Testis (tissue), 3 donors: ENCODE measurements around the gene TMEM181. TPM values are rescaled to one million over a fixed set of nuclear protein-coding genes. Genes with fewer than 3 reads are reported as not detected.

Experiments used
- DNase-seq: peaks from one replicate; pipeline ENCODE4 v3.0.0-alpha.2; 2019
- H3K27ac ChIP-seq, 2 donors: fragments of 200-600 bp; sonication (generic); one replicate each; pipeline ENCODE4 v1.5.1; 2019
- H3K27me3 ChIP-seq: fragments of 200-600 bp; sonication (generic); one replicate; pipeline ENCODE4 v1.5.1; 2019
- H3K36me3 ChIP-seq: fragments of 200-600 bp; sonication (generic); one replicate; pipeline ENCODE4 v1.5.1; 2017; ENCODE audit warnings: low read depth; ENCODE audit errors: missing control alignments
- H3K4me1 ChIP-seq: fragments of 200-600 bp; sonication (generic); one replicate; pipeline ENCODE4 v1.5.1; 2019
- H3K4me3 ChIP-seq, 2 donors: fragments of 200-600 bp; sonication (generic); one replicate each; pipeline ENCODE4 v1.5.1; 2017 to 2019
- H3K9me3 ChIP-seq: fragments of 200-600 bp; sonication (generic); one replicate; pipeline ENCODE4 v1.5.1; 2017
- POLR2A ChIP-seq: fragments of 450-650 bp; IDR thresholded peaks from one replicate; pipeline ENCODE4 v1.6.1; 2017; ENCODE audit warnings: antibody characterized with exemption, mild to moderate bottlenecking, moderate library complexity
- WGBS, 2 donors: methylation state at CpG; one replicate each; pipeline ENCODE4 v1.1.5; 2018; 5-methylcytosine and 5-hydroxymethylcytosine counted together
- intact Hi-C: fragments of 100-400 bp; cut with DNase I; formaldehyde crosslinking; loops from one replicate; pipeline ENCODE4 v1.15.1; 2023; ENCODE audit warnings: low total_unique reads
- polyA plus RNA-seq: library from polyadenylated mRNA; stranded (reverse); fragments of 350-450 nt; fragmentation: Illumina TruSeq; extraction: RNeasy Lipid Tissue Mini Kit (QIAGEN cat#74804); gene quantifications from one replicate; pipeline ENCODE4 v1.2.3, GENCODE V29; 2014; ENCODE audit warnings: low read depth, low replicate concordance; ENCODE audit not compliant: insufficient read depth
- total RNA-seq, 2 donors: library from RNA; depleted of rRNA; stranded (reverse); fragments of >200 nt; gene quantifications; one replicate each; pipeline ENCODE4 v1.2.3, GENCODE V29; 2016
- TF ChIP-seq, protein P1 (sequence below), 3 experiments: fragments of 450-650 bp in 2 of 3; fragments of 200-600 bp in 1 of 3; sonication (generic) in 1 of 3; IDR thresholded peaks; one replicate each; pipeline ENCODE4 v1.5.1; 2016 to 2019; ENCODE audit warnings: antibody characterized with exemption in 3 of 3, mild to moderate bottlenecking in 2 of 3, moderate library complexity in 1 of 3

Gene TMEM181
- total and polyA plus RNA-seq, 3 donors from 2014 or later = 41.4 to 81.0 (median 74.6) TPM

DNA sequence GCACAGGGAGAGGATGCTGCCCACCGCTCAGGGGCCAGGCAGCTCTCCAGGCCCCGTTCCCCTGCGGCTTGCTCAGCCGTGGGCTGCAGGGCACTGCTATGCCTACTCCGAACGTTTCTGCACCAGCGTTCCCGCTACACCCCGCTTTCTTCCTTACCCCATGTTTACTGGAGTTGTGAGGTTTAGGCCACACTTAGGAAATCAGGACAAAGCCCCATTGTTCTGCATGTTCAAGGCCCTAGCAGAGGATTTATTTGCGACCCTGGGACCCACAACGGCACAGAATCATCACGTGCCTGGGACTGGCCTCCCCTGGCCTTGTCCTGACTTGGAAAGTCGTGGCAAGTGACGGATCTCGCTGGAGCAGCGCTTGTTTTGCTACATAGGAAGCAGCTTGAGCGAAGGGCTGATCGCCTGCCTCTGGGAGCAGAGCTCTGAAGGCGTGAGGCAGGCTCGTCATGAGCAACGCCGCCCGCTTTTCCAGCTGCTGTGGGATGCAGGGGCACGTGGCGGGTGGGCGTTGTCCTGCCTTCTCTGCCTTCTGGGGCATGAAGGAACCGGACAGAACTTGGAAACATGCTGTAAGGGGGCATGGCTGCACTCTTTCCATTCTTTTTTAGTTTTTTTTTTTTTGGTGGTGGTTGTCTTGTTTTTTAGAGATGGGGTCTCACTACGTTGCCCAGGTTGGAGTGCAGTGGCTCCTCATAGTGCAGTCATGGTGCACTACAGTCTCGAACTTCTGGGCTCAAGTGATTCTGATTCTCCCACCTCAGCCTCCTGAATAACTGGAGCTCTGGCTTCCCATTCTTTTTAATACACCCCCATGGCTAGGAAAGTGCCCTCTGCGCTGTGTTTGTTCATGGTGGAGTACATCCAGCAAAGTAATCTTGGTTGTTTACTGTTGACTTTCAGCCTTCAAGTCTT, 14.6 kb upstream of the TMEM181 start:
- Histone ChIP-seq H3K36me3 (no peaks in the 10 kb centered on the region), H3K4me1 (peaks cover 3% of the 10 kb centered on the region), H3K27me3 (no peaks in the 10 kb centered on the region), H3K27ac (peak overlapping the region; percentile 31 to 69), H3K9me3 (no peaks in the 10 kb centered on the region), H3K4me3 (no peak overlapping the region)
- peak; percentile 74 for DNase-seq
- no peak for TF ChIP-seq POLR2A
- TF ChIP-seq, protein P1, sequence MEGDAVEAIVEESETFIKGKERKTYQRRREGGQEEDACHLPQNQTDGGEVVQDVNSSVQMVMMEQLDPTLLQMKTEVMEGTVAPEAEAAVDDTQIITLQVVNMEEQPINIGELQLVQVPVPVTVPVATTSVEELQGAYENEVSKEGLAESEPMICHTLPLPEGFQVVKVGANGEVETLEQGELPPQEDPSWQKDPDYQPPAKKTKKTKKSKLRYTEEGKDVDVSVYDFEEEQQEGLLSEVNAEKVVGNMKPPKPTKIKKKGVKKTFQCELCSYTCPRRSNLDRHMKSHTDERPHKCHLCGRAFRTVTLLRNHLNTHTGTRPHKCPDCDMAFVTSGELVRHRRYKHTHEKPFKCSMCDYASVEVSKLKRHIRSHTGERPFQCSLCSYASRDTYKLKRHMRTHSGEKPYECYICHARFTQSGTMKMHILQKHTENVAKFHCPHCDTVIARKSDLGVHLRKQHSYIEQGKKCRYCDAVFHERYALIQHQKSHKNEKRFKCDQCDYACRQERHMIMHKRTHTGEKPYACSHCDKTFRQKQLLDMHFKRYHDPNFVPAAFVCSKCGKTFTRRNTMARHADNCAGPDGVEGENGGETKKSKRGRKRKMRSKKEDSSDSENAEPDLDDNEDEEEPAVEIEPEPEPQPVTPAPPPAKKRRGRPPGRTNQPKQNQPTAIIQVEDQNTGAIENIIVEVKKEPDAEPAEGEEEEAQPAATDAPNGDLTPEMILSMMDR (IDR thresholded peaks at IDR 0.05) = no peak
- intact Hi-C loops = no loop called here
- WGBS, 2 donors = 71 to 75% methylated on average over 29 to 30 of the region's 30 CpGs

- H3K4me3 ChIP-seq = no peak overlapping the region
- peak overlapping the region in 1 of 2 donors; percentile 69 for H3K27ac ChIP-seq
- 77% methylated on average over 9 of the region's 9 CpGs for WGBS, 2 donors
- no peaks in the 10 kb centered on the region for H3K9me3 ChIP-seq
- no peaks in the 10 kb centered on the region for H3K36me3 ChIP-seq
- peak; percentile 15 for DNase-seq
- no peaks in the 10 kb centered on the region for H3K27me3 ChIP-seq
- no peak for TF ChIP-seq POLR2A
- TF ChIP-seq, protein P1 (IDR thresholded peaks at IDR 0.05) = no peak
- intact Hi-C loops = no loop called here
- H3K4me1 ChIP-seq = peaks cover 6% of the 10 kb centered on the region
These were observed 11.3 kb upstream of the TMEM181 start for GRCh38 chr6:158548418-158549161.

DNA sequence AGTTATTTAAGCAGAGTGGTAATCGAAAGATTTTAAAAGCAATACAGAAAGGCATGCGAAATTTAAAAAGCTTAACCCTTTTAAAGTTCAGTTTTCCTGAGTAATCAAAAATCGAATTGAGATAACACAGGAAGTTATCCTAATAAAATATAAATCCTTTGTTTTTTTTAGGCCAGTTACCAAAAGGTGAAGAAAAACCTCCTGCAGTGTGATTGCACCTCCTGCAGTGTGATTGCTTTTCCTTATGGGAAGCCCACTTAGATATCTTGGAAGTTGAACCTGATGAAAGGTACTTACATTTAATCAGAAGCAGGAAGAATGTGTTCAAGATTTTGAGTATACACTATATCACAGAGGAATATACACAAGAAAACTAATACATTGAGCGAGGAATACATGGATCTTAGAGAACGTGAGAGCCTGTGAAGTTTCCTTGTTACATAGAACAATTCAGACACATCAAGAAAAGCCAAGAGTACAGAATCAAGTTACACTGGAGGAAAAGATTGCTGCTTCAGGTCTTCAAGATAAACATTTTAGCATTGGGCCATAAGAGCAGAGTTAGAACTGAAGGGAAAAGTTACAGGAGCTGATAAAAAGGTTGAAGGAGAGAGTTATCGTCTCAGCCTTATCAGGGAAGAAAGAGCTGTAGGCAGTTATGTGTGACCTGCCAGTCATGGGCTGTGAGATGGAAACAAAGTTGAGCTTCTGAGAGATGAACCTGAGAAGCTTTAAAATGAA, 7.7 kb upstream of the TMEM181 start:
- peak; percentile 52 for DNase-seq
- Histone ChIP-seq H3K27me3 (no peaks in the 10 kb centered on the region), H3K9me3 (no peaks in the 10 kb centered on the region), H3K27ac (peak overlapping the region; percentile 24 to 42), H3K36me3 (no peaks in the 10 kb centered on the region), H3K4me3 (no peak overlapping the region), H3K4me1 (peaks cover 24% of the 10 kb centered on the region)
- intact Hi-C loops = no loop called here
- TF ChIP-seq, protein P1 (IDR thresholded peaks at IDR 0.05) = no peak
- TF ChIP-seq POLR2A = no peak
- WGBS, 2 donors = 63 to 72% methylated on average over 6 of the region's 6 CpGs

DNA sequence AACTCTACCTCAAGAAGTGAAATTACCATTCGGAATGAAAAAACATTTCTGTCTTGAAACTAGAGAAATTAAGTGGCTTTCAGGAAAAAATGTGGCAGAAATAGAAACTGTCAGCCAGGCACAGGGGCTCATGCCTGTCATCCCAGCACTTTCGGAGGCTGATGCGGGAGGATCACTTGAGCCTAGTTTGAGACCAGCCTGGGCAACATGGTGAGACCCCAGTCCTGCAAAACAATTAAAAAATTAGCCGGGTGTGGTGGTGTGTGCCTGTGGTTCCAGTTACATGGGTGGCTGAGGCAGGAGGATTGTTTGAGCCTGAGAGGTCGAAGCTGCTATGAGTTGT, 7.1 kb upstream of the TMEM181 start:
- TF ChIP-seq, protein P1 (IDR thresholded peaks at IDR 0.05) = no peak
- no peak for TF ChIP-seq POLR2A
- H3K36me3 ChIP-seq = no peaks in the 10 kb centered on the region
- no peaks in the 10 kb centered on the region for H3K9me3 ChIP-seq
- WGBS, 2 donors = 70 to 83% methylated on average over 5 of the region's 5 CpGs
- H3K27me3 ChIP-seq = no peaks in the 10 kb centered on the region
- no peak overlapping the region for H3K4me3 ChIP-seq
- peaks cover 24% of the 10 kb centered on the region for H3K4me1 ChIP-seq
- peak; percentile 16 for DNase-seq
- peak overlapping the region in 1 of 2 donors; percentile 42 for H3K27ac ChIP-seq
- intact Hi-C loops = no loop called here
